Stimulated activated CD4-positive, alpha-beta T cell treated with anti-CD3 and anti-CD28 coated beads, Interleukin-2, amount 100 ng/mL, for 4 hours (primary cell): ENCODE data around the gene OR2AJ1.

Experiments used
- DNase-seq: peaks from one replicate; pipeline ENCODE4 v3.0.0-alpha.2; 2020; ENCODE audit warnings: low read depth

OR2AJ1 gene, protein sequence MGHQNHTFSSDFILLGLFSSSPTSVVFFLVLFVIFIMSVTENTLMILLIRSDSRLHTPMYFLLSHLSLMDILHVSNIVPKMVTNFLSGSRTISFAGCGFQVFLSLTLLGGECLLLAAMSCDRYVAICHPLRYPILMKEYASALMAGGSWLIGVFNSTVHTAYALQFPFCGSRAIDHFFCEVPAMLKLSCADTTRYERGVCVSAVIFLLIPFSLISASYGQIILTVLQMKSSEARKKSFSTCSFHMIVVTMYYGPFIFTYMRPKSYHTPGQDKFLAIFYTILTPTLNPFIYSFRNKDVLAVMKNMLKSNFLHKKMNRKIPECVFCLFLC

DNA sequence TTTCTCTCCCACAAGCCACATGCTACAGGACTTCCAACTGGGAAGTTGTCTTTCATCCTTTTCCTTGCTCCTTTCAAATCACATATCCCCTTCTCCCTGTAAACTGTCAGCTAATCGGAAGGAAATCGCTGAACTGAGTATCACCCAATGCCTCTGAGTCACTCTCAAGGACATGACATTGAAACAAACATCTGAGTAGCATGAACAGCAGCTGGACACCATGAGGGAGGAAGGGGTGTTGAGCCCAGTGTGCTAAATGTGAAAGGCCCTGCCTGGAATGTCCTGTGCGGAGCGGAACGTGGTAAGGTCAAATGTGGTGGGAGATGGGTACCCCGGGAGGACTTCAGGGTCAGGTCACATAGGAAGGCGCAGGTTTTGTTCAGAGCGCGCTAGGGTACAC is at the start of gene OR2AJ1:
Gene OR2AJ1, plus strand, starts transcription at position 22 of the 400 bp plus-strand sequence. CDS start 8,880 bp downstream, outside the sequence.
- DNase-seq, result no peak

DNA sequence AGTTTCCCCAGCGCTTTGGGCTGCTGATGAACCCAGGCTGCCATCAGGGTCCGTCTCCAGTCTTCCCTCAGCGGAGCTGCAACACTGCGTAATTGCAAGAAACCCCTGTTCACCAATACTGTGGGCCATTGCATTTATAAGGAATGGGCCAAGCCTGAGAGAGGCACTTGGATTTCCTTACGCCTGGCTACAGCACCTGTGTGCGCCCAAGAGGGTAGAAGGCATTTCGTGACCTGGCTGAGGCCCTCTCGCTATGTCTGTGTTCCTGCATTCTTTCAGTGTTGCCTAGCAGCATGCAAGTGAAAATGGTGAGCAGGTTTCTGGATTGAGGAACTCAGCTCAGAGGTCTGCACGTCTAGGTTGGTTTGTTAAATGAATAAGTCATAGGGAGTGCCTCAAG is 41.3 kb upstream of the OR2AJ1 start:
- no peak for DNase-seq

DNA sequence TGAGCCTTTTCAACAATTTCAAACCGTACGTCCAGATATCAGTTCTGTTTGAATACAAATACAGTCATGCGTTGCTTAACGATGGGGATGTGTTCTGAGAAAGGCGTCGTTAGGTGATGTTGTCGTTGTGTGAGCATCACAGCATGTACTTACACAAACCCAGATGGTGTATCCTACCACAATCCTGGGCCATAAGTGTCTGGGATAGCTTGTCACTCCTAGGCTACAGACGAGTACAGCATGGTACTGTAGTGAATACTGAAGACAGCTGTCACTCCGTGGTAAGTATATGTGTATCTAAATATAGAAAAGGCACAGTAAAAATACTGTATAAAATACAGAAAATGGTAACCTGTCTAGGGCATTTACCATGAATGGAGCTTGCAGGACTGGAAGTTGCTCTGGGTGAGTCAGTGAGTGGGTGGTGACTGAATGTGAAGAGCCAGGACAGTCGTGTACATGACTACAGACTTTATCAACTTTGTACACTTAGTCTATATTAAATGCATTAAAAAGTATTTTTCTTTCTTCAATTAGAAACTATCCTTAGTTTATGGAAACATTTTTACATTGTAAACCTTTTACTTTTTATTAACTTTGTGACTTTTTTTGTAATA is 39.8 kb upstream of the OR2AJ1 start:
- DNase-seq, result no peak

DNA sequence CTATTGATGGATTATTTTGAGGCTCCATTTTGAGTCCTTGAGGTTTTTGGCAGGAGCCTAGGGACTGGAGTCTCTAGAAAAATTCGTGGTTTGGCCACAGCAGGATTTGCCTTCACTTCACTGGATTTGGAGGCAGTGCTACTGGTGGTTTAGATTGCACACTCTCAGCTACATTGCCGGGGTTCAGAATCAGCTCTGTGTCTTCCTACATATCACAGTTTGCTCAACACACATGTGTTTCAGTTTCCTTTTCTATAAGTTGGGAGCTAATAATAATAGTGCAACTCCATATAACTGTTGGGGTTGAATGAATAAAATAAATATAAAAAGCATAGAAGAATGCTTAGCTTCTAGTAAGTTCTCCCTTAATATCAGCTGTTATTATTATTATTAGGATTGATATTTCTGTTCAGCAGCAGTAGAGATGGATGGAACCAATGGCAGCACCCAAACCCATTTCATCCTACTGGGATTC is 29.5 kb upstream of the OR2AJ1 start, which contains the start of gene OR2W3:
Gene OR2W3, plus strand, starts transcription at position 425 of the 475 bp plus-strand sequence. Its CDS starts 0 bp downstream, at position 425.
- no peak for DNase-seq

DNA sequence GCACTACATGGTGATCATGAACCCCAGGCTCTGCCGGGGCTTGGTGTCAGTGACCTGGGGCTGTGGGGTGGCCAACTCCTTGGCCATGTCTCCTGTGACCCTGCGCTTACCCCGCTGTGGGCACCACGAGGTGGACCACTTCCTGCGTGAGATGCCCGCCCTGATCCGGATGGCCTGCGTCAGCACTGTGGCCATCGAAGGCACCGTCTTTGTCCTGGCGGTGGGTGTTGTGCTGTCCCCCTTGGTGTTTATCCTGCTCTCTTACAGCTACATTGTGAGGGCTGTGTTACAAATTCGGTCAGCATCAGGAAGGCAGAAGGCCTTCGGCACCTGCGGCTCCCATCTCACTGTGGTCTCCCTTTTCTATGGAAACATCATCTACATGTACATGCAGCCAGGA is 28.7 kb upstream of the OR2AJ1 start:
- DNase-seq, result no peak

DNA sequence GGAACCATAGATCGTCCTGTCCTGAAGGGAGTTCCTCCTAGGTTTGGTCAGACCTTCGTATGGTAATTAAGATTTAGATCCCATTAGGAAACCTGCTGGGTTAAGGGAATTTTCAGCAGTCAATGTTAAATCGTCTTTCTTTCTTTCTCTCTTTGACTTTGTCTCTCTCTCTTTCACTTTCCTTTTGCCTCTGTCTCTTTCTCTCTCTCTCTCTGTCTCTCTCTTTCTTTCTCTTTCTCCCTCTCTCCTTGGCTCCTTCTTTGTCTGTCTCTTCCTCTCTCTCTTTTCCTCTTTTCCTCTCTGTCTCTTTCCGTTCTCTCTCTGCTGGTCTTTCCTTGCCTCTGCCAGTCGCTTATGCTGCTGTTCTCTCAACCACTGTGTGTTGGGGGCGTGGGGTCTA is 20.6 kb upstream of the OR2AJ1 start:
- DNase-seq, result no peak

DNA sequence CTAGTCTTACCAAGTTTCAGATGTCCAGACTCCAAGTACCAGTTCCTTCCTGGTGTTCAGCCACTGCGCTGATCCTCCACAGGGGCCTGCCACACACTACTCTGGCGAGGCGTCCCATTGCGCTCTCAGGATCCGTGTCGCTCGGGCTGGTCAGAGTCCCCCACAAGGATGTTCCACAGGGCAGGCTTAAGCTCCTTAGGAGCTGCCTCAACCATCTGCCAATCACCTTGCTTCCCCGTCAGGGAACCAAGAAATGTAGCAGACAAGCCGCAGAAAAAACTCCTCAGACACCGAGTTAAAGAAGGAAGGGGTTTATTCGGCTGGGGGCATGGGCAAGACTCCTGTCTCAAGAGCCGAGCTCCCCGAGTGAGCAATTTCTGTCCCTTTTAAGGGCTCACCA is 19.5 kb upstream of the OR2AJ1 start:
- no peak for DNase-seq

DNA sequence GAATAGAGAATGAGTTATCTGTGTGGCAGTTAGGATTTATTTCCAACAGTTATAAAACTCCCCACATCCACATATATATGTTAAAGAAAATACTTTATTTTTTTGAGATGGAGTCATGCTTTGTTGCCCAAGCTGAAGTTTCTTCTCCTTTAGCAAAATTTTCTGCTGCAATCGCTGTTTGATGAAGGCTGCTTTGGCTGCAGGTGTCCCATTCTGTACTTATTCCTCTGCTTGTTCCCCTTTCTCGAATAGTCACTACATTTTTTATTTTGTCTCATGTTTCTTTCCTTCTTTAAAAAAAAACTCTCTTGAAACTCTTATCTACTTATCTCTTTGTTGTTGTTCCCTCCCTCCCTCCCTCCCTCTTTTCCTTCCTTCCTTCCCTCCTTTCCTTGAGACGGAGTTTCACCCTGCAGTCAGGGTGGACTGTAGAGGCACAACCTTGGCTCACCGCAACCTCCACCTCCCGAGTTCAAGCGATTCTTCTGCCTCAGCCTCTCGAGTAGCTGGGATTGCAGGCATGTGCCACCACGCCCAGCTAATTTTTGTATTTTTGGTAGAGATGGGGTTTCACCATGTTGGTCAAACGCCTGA is 18.7 kb upstream of the OR2AJ1 start:
- DNase-seq, result no peak

DNA sequence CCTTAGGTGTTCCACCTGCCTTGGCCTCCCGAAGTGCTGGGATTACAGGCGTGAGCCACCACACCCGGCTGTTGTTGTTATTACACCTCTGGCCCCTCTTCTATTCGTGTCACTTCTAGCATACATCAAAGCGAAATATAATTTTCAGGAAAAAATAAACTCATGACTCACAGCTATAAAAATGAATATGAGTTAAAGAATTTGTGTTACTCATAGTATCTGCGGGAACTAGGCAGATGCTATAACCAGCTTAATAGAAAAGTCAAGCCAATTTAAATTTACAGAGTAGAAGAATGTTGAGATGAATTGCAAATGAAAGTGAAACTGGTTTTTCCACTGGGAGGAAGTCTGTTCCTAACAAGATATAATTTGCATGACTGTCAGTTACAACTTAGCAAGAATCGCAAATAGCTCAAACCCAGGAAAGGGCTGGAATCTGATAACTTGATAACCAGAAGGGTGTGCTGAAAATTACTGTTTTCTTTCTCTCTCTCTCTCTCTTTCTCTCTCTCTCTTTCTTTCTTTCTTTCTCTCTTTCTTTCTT is 18.1 kb upstream of the OR2AJ1 start:
- DNase-seq, result no peak

DNA sequence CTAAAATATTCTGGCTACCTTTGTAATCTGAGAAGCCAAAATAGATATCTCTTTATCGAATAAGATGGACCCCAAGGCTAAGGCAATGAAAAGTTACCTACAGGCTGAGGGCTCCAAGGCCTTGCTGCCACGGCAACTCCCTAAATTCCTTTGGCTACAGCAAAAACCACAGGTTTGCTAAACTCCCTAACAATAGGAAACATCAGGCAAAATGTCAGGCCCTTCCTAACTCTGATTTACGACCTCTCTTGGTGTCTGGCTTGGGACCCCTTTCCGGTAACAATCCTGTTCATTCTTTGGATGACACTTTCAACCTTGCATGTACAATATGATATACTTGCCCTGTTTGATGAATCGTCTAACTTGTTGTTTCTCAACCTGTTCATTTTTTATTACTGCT is 15.9 kb upstream of the OR2AJ1 start:
- no peak for DNase-seq

DNA sequence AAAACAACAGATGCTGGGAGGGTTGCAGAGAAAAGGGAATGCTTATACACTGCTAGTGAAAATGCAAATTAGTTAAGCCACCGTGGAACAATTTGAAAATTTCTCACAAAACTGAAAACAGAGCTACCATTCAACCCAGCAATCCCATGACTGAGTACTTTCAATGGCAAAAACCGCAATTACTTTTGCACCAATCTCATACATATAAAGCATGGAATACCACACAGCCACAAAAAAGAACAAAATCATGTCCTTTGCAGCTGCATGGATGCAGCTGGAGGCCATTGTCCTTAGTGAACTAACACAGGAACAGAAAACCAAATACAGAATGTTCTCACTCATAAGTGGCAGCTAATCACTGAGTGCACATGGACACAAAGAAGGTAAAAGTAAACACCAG is 10.9 kb upstream of the OR2AJ1 start:
- DNase-seq, result no peak

DNA sequence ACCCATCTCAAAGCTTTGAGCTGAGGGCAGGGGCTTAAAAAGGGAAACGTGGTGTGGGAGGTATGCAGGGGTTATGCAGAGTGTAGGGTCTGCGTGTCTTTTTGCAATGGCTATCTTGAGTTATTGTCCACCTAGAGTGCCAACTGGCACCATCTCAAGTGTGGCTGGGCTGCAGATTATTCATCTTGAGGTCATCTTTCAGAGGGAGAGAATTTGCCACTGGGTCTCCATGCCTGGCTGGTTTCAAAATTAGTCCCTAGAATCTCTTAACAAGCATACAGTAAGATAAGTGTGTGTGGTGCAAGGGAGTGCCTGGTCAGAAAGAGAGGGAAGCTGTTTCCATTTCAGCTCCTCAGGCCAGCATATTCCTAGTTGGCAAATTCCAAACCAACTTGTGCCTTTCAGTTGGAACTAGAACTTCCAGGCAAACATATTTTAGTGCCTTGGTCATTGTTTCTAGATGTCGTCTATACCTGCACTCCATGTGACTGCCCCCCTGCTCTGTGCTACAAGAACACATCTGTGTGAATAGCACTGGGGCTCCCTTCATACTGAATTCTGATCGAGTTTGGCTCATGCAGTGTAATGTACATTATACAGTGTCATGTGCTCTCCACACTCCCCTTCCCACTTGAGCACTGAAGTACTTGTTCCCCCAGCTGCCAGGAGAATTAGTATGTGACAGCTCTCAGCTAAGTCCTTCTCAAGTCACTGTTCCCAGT is 9.6 kb upstream of the OR2AJ1 start:
- DNase-seq, result no peak

DNA sequence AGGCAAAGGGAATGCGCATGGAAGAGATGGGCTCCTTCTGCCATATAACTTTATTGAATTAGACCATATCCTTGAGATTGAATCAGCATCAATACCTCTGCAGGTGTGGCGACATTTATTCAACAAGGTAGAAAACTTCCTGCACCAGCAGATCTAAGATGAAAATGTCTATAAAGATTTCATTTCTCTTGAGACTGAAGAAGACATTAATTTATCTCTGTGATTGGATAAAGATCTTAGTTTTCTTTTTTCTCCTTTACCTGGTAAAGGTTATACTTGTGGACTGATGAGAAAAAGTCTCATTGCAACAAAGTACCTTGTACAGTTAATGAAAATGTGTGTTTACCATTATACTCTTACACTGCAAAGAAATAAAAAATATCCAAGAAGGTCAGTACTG is 4.7 kb upstream of the OR2AJ1 start, which contains the start of gene OR2T8:
Gene OR2T8, plus strand, starts transcription at position 301 of the 400 bp plus-strand sequence. CDS start 766 bp downstream, outside the sequence.
- DNase-seq, result no peak

DNA sequence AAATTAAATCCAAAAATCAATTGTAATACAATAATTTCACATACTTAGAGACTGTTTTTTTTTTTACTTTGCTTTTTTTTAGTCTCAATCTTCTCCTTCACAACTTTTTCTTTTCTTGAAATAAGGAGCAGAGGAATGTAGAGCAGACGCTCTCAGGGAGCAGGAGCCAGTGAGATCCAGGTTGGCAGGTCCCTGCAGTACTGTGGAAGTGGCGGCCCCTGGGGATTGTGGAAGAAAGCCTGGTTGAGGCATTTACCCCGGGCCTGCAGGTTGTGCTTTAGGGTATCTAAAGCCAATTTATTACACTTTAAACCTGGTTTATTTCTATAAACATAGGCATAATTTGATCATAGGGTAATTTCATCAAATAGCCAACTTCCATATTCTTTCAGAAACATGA is 748 bp upstream of the OR2AJ1 start:
- DNase-seq, result no peak

DNA sequence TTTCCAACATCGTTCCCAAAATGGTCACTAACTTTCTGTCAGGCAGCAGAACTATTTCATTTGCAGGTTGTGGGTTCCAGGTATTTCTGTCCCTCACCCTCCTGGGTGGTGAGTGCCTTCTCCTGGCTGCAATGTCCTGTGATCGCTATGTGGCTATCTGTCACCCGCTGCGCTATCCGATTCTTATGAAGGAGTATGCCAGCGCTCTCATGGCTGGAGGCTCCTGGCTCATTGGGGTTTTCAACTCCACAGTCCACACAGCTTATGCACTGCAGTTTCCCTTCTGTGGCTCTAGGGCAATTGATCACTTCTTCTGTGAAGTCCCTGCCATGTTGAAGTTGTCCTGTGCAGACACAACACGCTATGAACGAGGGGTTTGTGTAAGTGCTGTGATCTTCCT is 9.3 kb downstream of the OR2AJ1 start:
- DNase-seq, result no peak

DNA sequence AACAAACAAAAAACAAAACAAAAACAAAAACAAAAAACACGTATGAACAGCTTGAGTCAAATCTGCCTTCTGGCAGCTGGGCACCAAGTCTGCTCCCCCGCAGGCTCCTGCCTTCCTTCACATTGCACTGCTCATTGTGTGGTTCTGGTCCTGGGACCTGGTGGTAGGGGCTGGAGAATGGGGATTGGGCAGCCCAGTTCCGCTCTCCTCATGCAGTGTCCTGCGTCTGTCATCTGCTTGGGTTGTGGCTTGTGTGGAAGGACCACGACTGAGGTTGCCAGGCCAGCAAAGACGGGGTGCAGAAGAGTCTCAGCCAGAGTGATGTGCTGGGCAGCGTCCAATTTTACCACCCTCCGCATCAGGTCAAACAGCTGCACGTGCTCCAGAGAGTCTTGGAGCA is 11.1 kb downstream of the OR2AJ1 start:
- no peak for DNase-seq

DNA sequence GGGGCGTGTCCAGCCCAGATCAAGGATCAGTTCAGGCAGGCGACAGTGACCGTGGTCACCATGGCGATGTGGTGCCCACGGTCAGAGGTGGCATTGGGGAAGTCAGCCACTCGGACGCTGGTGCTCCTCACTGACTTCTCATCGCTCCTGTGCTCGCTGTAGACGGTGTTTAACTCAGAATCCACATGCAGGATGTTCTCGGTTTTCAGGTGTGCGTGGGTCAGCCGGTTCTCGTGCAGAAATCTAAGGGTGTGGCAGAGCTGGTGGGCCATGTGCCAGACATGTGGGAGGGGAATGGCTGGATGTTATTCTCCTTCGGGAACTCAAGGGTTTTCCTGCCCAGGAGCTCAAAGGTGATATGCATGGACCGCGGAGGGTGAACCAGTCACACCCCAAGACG is 11.7 kb downstream of the OR2AJ1 start:
- no peak for DNase-seq

DNA sequence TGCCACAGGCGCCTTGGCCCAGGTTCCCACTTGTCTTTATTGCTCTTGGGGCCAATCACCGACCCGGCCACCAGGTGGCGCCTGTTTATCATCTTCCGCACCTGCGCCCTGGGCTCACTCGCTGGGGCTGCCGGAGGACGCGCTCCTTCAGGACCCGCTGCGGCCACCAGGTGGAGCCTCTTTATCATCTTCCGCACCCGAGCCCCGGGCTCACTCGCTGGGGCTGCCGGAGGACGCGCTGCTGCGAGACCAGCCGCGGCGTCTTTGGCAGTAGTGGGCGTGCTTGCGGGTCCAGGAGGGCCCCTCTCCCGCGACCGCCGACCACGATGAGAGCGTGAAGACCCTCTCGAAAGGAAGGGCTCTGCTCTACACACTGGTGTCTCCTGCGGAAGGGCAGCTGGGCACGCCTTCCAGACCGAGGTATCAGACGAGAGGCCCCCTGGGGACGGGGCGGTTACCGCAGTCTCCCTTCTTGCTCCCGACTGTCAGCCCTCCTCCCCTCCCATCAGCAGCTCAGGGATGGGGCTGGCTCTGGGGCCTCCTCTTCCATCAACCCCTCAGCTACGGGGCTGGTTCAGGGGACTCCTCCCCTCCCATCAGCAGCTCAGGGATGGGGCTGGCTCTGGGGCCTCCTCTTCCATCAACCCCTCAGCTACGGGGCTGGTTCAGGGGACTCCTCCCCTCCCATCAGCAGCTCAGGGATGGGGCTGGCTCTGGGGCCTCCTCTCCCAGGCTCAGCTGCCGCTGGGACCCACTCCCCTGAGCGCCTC is 12.5 kb downstream of the OR2AJ1 start:
- DNase-seq, result peak; percentile 80

DNA sequence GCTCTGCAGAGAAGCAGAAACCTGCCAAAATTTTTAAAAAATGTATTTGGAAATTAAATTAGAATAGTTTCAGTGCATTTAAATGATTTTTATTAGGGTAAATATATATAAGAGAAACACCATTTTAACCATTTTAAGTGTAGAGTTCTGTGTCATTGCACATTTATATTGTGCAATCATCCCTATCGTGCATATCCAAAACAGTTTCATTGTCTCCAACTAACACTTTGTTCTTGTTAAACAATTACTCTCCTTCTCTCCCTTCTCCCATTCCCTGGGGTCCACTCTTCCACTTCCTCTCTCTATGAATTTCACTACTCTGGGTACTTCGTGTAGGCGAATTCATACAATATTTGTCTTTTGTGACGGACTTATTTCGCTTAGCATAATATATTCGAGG is 17.9 kb downstream of the OR2AJ1 start:
- DNase-seq, result no peak

DNA sequence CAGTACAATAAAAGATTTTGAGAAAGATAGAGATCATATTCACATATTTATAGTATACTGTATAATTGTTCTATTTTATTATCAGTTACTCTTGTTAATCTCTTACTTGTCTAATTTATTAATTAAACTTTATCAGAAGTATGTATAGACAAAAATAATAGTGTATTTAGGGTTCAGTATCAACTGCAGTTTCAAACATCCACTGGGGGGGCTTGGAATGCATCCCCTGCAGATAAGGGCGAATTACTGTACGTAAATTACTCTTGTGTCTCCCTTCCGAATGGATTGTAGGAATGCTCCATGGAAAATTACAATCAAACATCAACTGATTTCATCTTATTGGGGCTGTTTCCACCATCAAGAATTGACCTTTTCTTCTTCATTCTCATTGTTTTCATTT is 23.9 kb downstream of the OR2AJ1 start, which contains the start of gene OR2L8:
Gene OR2L8, plus strand, starts transcription at position 301 of the 400 bp plus-strand sequence. Its CDS starts 0 bp downstream, at position 301.
- no peak for DNase-seq

DNA sequence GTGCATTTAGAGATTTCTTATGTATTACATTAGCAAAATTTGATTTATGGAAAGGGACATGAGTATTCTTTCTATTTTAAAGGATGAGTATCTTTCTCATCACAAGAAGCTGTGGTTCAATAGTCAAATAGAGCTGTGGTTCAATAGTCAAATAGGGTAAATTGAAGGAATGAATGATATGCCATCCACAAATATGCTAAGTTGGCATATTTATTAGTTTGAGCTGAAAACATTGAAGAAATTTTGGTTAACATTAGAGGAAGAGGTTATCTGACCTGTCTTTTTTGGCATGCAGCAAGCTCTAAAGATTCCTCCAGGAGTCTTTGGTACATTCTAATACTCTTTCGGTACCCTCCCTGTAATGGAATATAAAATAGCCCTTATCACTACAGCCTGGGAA is 28.7 kb downstream of the OR2AJ1 start:
- no peak for DNase-seq
